GM04503 (cell line): Measurements from ENCODE around the gene SAE1.

Source experiments
- DNase-seq: peaks from one replicate; pipeline ENCODE4 v3.0.0-alpha.2; 2012; ENCODE audit warnings: low read depth

Gene SAE1

GRCh38 chr19:47221080-47221841, 90.6 kb downstream of the SAE1 start:
- DNase-seq = no peak

GRCh38 chr19:47221890-47222289, 91.3 kb downstream of the SAE1 start:
- DNase-seq = no peak

GRCh38 chr19:47225746-47226425, 95.3 kb downstream of the SAE1 start:
- DNase-seq = no peak

GRCh38 chr19:47226426-47227351, 96.1 kb downstream of the SAE1 start:
- no peak for DNase-seq

- DNase-seq = peak; percentile 68
Measured at GRCh38 chr19:47227352-47228167, 96.9 kb downstream of the SAE1 start.

GRCh38 chr19:47228168-47228936, 97.7 kb downstream of the SAE1 start:
- DNase-seq = no peak

GRCh38 chr19:47228937-47229675, 98.5 kb downstream of the SAE1 start:
- DNase-seq = no peak

GRCh38 chr19:47229676-47230053, 99.0 kb downstream of the SAE1 start:
- no peak for DNase-seq

- no peak for DNase-seq
Measured at GRCh38 chr19:47230054-47230920, 99.7 kb downstream of the SAE1 start.

GRCh38 chr19:47230921-47231214, 100.2 kb downstream of the SAE1 start, which contains the start of gene BBC3:
TSS of gene BBC3 (minus strand) at chr19:47231199. CDS start at chr19:47228431, 2,768 bp downstream.
- DNase-seq = no peak

- DNase-seq = no peak
Measured at GRCh38 chr19:47231215-47232054, 100.8 kb downstream of the SAE1 start.

- no peak for DNase-seq
Measured at GRCh38 chr19:47232422-47233211, 102.0 kb downstream of the SAE1 start.

- no peak for DNase-seq
Measured at GRCh38 chr19:47236072-47236675, 105.5 kb downstream of the SAE1 start.

- DNase-seq = no peak
Measured at GRCh38 chr19:47239152-47239551, 108.5 kb downstream of the SAE1 start.

- DNase-seq = no peak
Measured at GRCh38 chr19:47239610-47240296, 109.1 kb downstream of the SAE1 start.

GRCh38 chr19:47240556-47240955, 109.9 kb downstream of the SAE1 start:
- DNase-seq = no peak
